ENCODE measurements around the gene NEURL2. TPM values are rescaled to one million over a fixed set of nuclear protein-coding genes. Genes with fewer than 3 reads are reported as not detected.
A peak's percentile ranks its signal among the peaks of the same experiment; 100 is the strongest.

The NEURL2 gene
- total and polyA plus RNA-seq, 4 donors = 1.5 to 8.3 (median 4.9) TPM

GRCh38 chr20:45919542-45920399, 28.8 kb upstream of the NEURL2 start:
- no peaks in the 10 kb centered on the region for H3K9me3 ChIP-seq (ENCODE audit: control insufficient read depth in 4 of 4, insufficient read depth in 3 of 4, low read length in 3 of 4)
- ATAC-seq (ENCODE audit: insufficient read depth, low FRiP score) (no peak), DNase-seq (peak; percentile 88 to 97 (median 94))
- H3K36me3 ChIP-seq (ENCODE audit: control insufficient read depth in 4 of 4, insufficient read depth in 4 of 4, low read length in 4 of 4) = no peaks in the 10 kb centered on the region
- no peak overlapping the region for H3K4me3 ChIP-seq
- peaks cover 0 to 33% (median 26%) of the 10 kb centered on the region in 5 donors for H3K4me1 ChIP-seq (ENCODE audit: control insufficient read depth in 5 of 5, insufficient read depth in 5 of 5, low read length in 5 of 5)
- H3K9ac ChIP-seq (ENCODE audit: insufficient read depth in 1 of 2, low read length in 2 of 2) = peak overlapping the region in 1 of 2 donors; percentile 69
- WGBS, 2 donors = 52 to 68% methylated on average over 11 of the region's 11 CpGs
- TF ChIP-seq CTCF (IDR thresholded peaks at IDR 0.05; ENCODE audit: control extremely low read depth, extremely low read depth) = no peak
- H3K27ac ChIP-seq (ENCODE audit: low read depth in 1 of 2, low read length in 1 of 2) = peak overlapping the region in 1 of 2 donors; percentile 37
- no peaks in the 10 kb centered on the region for H3K27me3 ChIP-seq (ENCODE audit: control insufficient read depth in 3 of 3, insufficient read depth in 3 of 3, low read length in 2 of 3)

GRCh38 chr20:45918779-45919537, 27.9 kb upstream of the NEURL2 start:
- Histone ChIP-seq H3K27ac (ENCODE audit: low read depth in 1 of 2, low read length in 1 of 2) (peak overlapping the region; percentile 28 to 78), H3K4me1 (ENCODE audit: control insufficient read depth in 5 of 5, insufficient read depth in 5 of 5, low read length in 5 of 5) (peaks cover 0 to 25% (median 21%) of the 10 kb centered on the region in 5 donors), H3K36me3 (ENCODE audit: control insufficient read depth in 4 of 4, insufficient read depth in 4 of 4, low read length in 4 of 4) (no peaks in the 10 kb centered on the region), H3K9me3 (ENCODE audit: control insufficient read depth in 4 of 4, insufficient read depth in 3 of 4, low read length in 3 of 4) (no peaks in the 10 kb centered on the region), H3K4me3 (no peak overlapping the region), H3K9ac (ENCODE audit: insufficient read depth in 1 of 2, low read length in 2 of 2) (peak overlapping the region in 1 of 2 donors; percentile 0), H3K27me3 (ENCODE audit: control insufficient read depth in 3 of 3, insufficient read depth in 3 of 3, low read length in 2 of 3) (no peaks in the 10 kb centered on the region)
- ATAC-seq (ENCODE audit: insufficient read depth, low FRiP score) (no peak), DNase-seq (no peak)
- WGBS, 2 donors = 89 to 93% methylated on average over 12 of the region's 12 CpGs
- no peak for TF ChIP-seq CTCF (IDR thresholded peaks at IDR 0.05; ENCODE audit: control extremely low read depth, extremely low read depth)

- H3K27me3 ChIP-seq (ENCODE audit: control insufficient read depth in 3 of 3, insufficient read depth in 3 of 3, low read length in 2 of 3) = no peaks in the 10 kb centered on the region
- peak in 2 of 3 donors; percentile 34 to 41 for DNase-seq
- H3K4me3 ChIP-seq = no peak overlapping the region
- peaks cover 0 to 22% (median 20%) of the 10 kb centered on the region in 5 donors for H3K4me1 ChIP-seq (ENCODE audit: control insufficient read depth in 5 of 5, insufficient read depth in 5 of 5, low read length in 5 of 5)
- H3K9ac ChIP-seq (ENCODE audit: insufficient read depth in 1 of 2, low read length in 2 of 2) = peak overlapping the region in 1 of 2 donors; percentile 30
- WGBS, 2 donors = 61 to 76% methylated on average over 5 of the region's 5 CpGs
- TF ChIP-seq CTCF (IDR thresholded peaks at IDR 0.05; ENCODE audit: control extremely low read depth, extremely low read depth) = no peak
- no peak for ATAC-seq (ENCODE audit: insufficient read depth, low FRiP score)
- no peaks in the 10 kb centered on the region for H3K36me3 ChIP-seq (ENCODE audit: control insufficient read depth in 4 of 4, insufficient read depth in 4 of 4, low read length in 4 of 4)
- H3K27ac ChIP-seq (ENCODE audit: low read depth in 1 of 2, low read length in 1 of 2) = peak overlapping the region; percentile 28 to 78
- no peaks in the 10 kb centered on the region for H3K9me3 ChIP-seq (ENCODE audit: control insufficient read depth in 4 of 4, insufficient read depth in 3 of 4, low read length in 3 of 4)
Observed at GRCh38 chr20:45918182-45918737, 27.3 kb upstream of the NEURL2 start.

All from lung (tissue), 12 donors.